HepG2 (cell line): ENCODE measurements around the gene MBD3L3. TPM values are rescaled to one million over a fixed set of nuclear protein-coding genes. Genes with fewer than 3 reads are reported as not detected.

Source experiments
- ATAC-seq: fragments of 200-7000 bp; cut with Tn5 transposase; 3 replicates; pipeline ENCODE4 v1.9.1; 2020; ENCODE audit warnings: mild to moderate bottlenecking, moderate library complexity
- BruUV-seq: library from RNA; stranded (reverse); fragments of 400-500 nt; replicated peaks from 2 replicates; lab custom pipeline; 2021; lab: Mats Ljungman, UMichigan
- CTCF ChIA-PET: fragments of 300-600 bp; formaldehyde crosslinking; extraction: SDS; loops from one replicate; lab custom pipeline; 2021; ENCODE audit warnings: low total read pairs, inconsistent platforms, low intra/inter-chr PET ratio; lab: Yijun Ruan, JAX
- POLR2A ChIA-PET: fragments of 350-600 bp; sonication (Branson Sonifier 250); formaldehyde crosslinking; loops from one replicate; lab custom pipeline; 2020; ENCODE audit warnings: antibody characterized with exemption, inconsistent platforms; lab: Yijun Ruan, JAX
- DNase-seq: peaks from one replicate; pipeline ENCODE4 v3.0.0-alpha.2; 2015; ENCODE audit warnings: low spot score
- FAIRE-seq: peaks from 3 replicates; lab custom pipeline; 2011; peaks lifted over from hg19 to GRCh38; lab: Jason Lieb, UNC
- H2AFZ ChIP-seq: one replicate; pipeline ENCODE4 v1.6.1; 2011; ENCODE audit warnings: low read length, inconsistent platforms
- H3K27ac ChIP-seq: fragments of 300-600 bp; 3 replicates; pipeline ENCODE4 v1.8.0; 2011; ENCODE audit warnings: mixed run types, mild to moderate bottlenecking, mixed read lengths, low read length, inconsistent platforms; ENCODE audit not compliant: insufficient read depth; ENCODE audit errors: extremely low read length
- H3K27me3 ChIP-seq, 2 experiments: fragments of 200-600 bp in 1 of 2; 2 replicates in 1 of 2; 3 replicates in 1 of 2; pipeline versions ENCODE4 v1.6.0 to v1.8.0; 2011; ENCODE audit warnings: low read length in 2 of 2, mild to moderate bottlenecking in 2 of 2, moderate library complexity in 2 of 2, inconsistent platforms in 1 of 2; ENCODE audit not compliant: insufficient read depth in 2 of 2, control insufficient read depth in 1 of 2
- H3K36me3 ChIP-seq, 2 experiments: fragments of 200-600 bp in 1 of 2; replicated peaks in 1 of 2; 2 replicates in 1 of 2; 3 replicates in 1 of 2; pipeline versions ENCODE4 v1.5.1 to v1.8.0; 2011; ENCODE audit warnings: low read length in 2 of 2, inconsistent platforms in 1 of 2; ENCODE audit not compliant: insufficient read depth in 2 of 2, control insufficient read depth in 1 of 2
- H3K4me1 ChIP-seq: 2 replicates; pipeline ENCODE4 v1.5.1; 2012; ENCODE audit warnings: low read length, inconsistent platforms; ENCODE audit not compliant: insufficient read depth
- H3K4me2 ChIP-seq: 2 replicates; pipeline ENCODE4 v1.6.0; 2011; ENCODE audit warnings: low read depth, low read length, inconsistent platforms
- H3K4me3 ChIP-seq, 3 experiments: fragments of 200-600 bp in 1 of 3; sonication (generic), shearing (Covaris generic) in 1 of 3; replicated peaks in 1 of 3; 2 replicates each; pipeline ENCODE4 v1.5.1; 2011 to 2016; ENCODE audit warnings: low read length in 3 of 3, inconsistent platforms in 2 of 3, low read depth in 2 of 3, mild to moderate bottlenecking in 2 of 3, control low read depth in 1 of 3, mixed read lengths in 1 of 3; ENCODE audit not compliant: insufficient read depth in 1 of 3
- H3K79me2 ChIP-seq: one replicate; pipeline ENCODE4 v1.6.1; 2011; ENCODE audit warnings: low read length, inconsistent platforms; ENCODE audit not compliant: insufficient read depth
- H3K9ac ChIP-seq: 2 replicates; pipeline ENCODE4 v1.6.0; 2011; ENCODE audit warnings: mild to moderate bottlenecking, low read depth, low read length, inconsistent platforms; ENCODE audit not compliant: insufficient read depth
- H3K9me3 ChIP-seq: 2 replicates; pipeline ENCODE4 v1.5.1; 2012; ENCODE audit warnings: mild to moderate bottlenecking, low read length
- H4K20me1 ChIP-seq: 2 replicates; pipeline ENCODE4 v1.6.0; 2011; ENCODE audit warnings: inconsistent platforms, mild to moderate bottlenecking, low read length, moderate library complexity; ENCODE audit not compliant: insufficient read depth
- ELF3 ChIP-seq: IDR thresholded peaks from 2 replicates; pipeline ENCODE4 v1.6.1; 2016; ENCODE audit warnings: missing genetic modification reagents, missing compliant biosample characterization
- KMT2A ChIP-seq: sonication (generic); formaldehyde crosslinking; IDR thresholded peaks from 2 replicates; pipeline ENCODE4 v1.4.0; 2020; ENCODE audit warnings: missing genetic modification reagents
- PAF1 ChIP-seq: IDR thresholded peaks from 2 replicates; pipeline ENCODE4 v1.6.1; 2016; ENCODE audit warnings: missing genetic modification reagents, missing compliant biosample characterization
- ZBTB3 ChIP-seq: sonication (generic); formaldehyde crosslinking; IDR thresholded peaks from 2 replicates; pipeline ENCODE4 v1.4.0; 2020; ENCODE audit warnings: low read depth, mild to moderate bottlenecking, moderate library complexity, missing genetic modification reagents, borderline replicate concordance
- ZNF317 ChIP-seq: sonication (generic); formaldehyde crosslinking; IDR thresholded peaks from 2 replicates; pipeline ENCODE4 v1.5.0; 2020; ENCODE audit warnings: mild to moderate bottlenecking, missing genetic modification reagents
- ZNF781 ChIP-seq: sonication (generic); formaldehyde crosslinking; IDR thresholded peaks from 2 replicates; pipeline ENCODE4 v1.5.1; 2020; ENCODE audit warnings: borderline replicate concordance, mild to moderate bottlenecking, missing genetic modification reagents; ENCODE audit errors: not compliant biosample characterization
- WGBS: methylation state at CpG from one replicate; pipeline ENCODE4 v1.1.6; 2017; ENCODE audit warnings: low lambda C conversion rate; 5-methylcytosine and 5-hydroxymethylcytosine counted together
- in situ Hi-C: cut with HindIII; loops from 2 replicates; pipeline ENCODE4 v1.10.0; 2017; ENCODE audit warnings: low pct_unique_long_range_greater_than_20kb; ENCODE audit not compliant: extremely low pct_ligation_motif_present
- intact Hi-C: fragments of 100-400 bp; cut with micrococcal nuclease; formaldehyde crosslinking; loops from one replicate; pipeline ENCODE4 v1.10.0; 2022; ENCODE audit not compliant: unreplicated experiment
- polyA plus RNA-seq, 8 experiments: library from polyadenylated mRNA; depleted of rRNA in 3 of 8; stranded (reverse) in 7 of 8; unstranded in 1 of 8; fragments of >200 nt; fragmentation: Illumina TruSeq in 4 of 8; extraction: Trizol in 4 of 8; gene quantifications; 2 replicates each; pipeline versions ENCODE4 v1.2.1 to v1.2.3, GENCODE V29; 2011 to 2016; ENCODE audit warnings: low read depth in 4 of 8, missing spikeins in 1 of 8, mixed read lengths in 1 of 8; ENCODE audit not compliant: insufficient read depth in 1 of 8
- total RNA-seq, 5 experiments: library from RNA; depleted of rRNA; stranded (reverse); fragments of >200 nt; fragmentation: Illumina TruSeq; extraction: Trizol; gene quantifications; 2 replicates each; pipeline ENCODE4 v1.2.3, GENCODE V29; 2016; ENCODE audit warnings: low read depth in 1 of 5
- TF ChIP-seq, protein P1 (sequence below): sonication (generic); formaldehyde crosslinking; IDR thresholded peaks from 2 replicates; pipeline ENCODE4 v1.4.0; 2020; ENCODE audit warnings: mild to moderate bottlenecking, missing genetic modification reagents
- TF ChIP-seq, protein P2 (sequence below): sonication (generic); formaldehyde crosslinking; IDR thresholded peaks from 2 replicates; pipeline ENCODE4 v1.4.0; 2020; ENCODE audit warnings: missing genetic modification reagents
- TF ChIP-seq, protein P3 (sequence below): sonication (generic); formaldehyde crosslinking; IDR thresholded peaks from 2 replicates; pipeline ENCODE4 v1.4.0; 2020; ENCODE audit warnings: low read depth, mild to moderate bottlenecking, missing genetic modification reagents

The MBD3L3 gene
- total and polyA plus RNA-seq, 2 of the 13 experiments (the other 11 are each of a cell fraction or from before 2014, with no cell fraction given) = not detected

DNA sequence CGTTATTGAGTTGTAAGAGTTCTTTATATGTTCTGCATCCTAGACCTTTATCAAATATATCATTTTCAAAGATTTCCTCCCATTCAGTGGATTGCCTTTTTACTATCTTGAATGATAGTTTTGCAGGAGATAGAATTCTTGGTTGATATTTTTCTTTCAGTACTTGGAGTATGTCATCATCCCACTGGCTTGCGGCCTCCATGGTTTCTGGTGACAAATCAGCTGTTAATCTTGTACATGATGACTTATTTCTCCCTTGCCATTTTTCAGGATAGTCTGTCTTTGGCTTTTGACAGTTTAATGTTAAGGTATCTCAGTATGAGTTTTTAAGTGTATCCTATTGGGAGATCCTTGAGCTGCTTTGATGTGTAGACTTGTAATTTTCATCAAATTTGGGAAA, 19.5 kb upstream of the MBD3L3 start:
- Histone ChIP-seq H3K9ac (no peak overlapping the region), H3K36me3 (peaks cover 29 to 82% of the 10 kb centered on the region in 2 experiments), H2AFZ (no peak overlapping the region), H3K79me2 (no peaks in the 10 kb centered on the region), H3K9me3 (peaks cover 53% of the 10 kb centered on the region), H3K27me3 (no peaks in the 10 kb centered on the region), H3K4me2 (no peak overlapping the region), H4K20me1 (no peaks in the 10 kb centered on the region), H3K4me3 (no peak overlapping the region), H3K27ac (no peak overlapping the region), H3K4me1 (no peaks in the 10 kb centered on the region)
- intact Hi-C loops (no loop called here), in situ Hi-C loops (no loop called here)
- ChIA-PET POLR2A (interaction anchor here (0.5 kb wide), 1 partner anchor 17 kb away, joined by 3 read pairs; no protein-coding TSS in a partner anchor), CTCF (no interaction called here)
- DNase-seq = no peak
- no TSS peak for BruUV-seq
- no peak for ATAC-seq
- 98% methylated on average over 2 of the region's 2 CpGs for WGBS
- TF ChIP-seq PAF1 = no peak
- TF ChIP-seq ELF3 = no peak
- TF ChIP-seq, protein P1, sequence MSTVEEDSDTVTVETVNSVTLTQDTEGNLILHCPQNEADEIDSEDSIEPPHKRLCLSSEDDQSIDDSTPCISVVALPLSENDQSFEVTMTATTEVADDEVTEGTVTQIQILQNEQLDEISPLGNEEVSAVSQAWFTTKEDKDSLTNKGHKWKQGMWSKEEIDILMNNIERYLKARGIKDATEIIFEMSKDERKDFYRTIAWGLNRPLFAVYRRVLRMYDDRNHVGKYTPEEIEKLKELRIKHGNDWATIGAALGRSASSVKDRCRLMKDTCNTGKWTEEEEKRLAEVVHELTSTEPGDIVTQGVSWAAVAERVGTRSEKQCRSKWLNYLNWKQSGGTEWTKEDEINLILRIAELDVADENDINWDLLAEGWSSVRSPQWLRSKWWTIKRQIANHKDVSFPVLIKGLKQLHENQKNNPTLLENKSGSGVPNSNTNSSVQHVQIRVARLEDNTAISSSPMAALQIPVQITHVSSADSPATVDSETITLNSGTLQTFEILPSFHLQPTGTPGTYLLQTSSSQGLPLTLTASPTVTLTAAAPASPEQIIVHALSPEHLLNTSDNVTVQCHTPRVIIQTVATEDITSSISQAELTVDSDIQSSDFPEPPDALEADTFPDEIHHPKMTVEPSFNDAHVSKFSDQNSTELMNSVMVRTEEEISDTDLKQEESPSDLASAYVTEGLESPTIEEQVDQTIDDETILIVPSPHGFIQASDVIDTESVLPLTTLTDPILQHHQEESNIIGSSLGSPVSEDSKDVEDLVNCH = no peak
- TF ChIP-seq KMT2A = no peak
- TF ChIP-seq ZNF317 = peak; percentile 99
- TF ChIP-seq, protein P2, sequence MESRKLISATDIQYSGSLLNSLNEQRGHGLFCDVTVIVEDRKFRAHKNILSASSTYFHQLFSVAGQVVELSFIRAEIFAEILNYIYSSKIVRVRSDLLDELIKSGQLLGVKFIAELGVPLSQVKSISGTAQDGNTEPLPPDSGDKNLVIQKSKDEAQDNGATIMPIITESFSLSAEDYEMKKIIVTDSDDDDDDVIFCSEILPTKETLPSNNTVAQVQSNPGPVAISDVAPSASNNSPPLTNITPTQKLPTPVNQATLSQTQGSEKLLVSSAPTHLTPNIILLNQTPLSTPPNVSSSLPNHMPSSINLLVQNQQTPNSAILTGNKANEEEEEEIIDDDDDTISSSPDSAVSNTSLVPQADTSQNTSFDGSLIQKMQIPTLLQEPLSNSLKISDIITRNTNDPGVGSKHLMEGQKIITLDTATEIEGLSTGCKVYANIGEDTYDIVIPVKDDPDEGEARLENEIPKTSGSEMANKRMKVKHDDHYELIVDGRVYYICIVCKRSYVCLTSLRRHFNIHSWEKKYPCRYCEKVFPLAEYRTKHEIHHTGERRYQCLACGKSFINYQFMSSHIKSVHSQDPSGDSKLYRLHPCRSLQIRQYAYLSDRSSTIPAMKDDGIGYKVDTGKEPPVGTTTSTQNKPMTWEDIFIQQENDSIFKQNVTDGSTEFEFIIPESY (CRISPR knock-in tag) = peak; percentile 89
- no peak for TF ChIP-seq ZNF781 (CRISPR knock-in tag)
- TF ChIP-seq, protein P3, sequence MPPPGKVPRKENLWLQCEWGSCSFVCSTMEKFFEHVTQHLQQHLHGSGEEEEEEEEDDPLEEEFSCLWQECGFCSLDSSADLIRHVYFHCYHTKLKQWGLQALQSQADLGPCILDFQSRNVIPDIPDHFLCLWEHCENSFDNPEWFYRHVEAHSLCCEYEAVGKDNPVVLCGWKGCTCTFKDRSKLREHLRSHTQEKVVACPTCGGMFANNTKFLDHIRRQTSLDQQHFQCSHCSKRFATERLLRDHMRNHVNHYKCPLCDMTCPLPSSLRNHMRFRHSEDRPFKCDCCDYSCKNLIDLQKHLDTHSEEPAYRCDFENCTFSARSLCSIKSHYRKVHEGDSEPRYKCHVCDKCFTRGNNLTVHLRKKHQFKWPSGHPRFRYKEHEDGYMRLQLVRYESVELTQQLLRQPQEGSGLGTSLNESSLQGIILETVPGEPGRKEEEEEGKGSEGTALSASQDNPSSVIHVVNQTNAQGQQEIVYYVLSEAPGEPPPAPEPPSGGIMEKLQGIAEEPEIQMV (CRISPR knock-in tag) = no peak
- TF ChIP-seq ZBTB3 (CRISPR knock-in tag) = no peak
- FAIRE-seq = no peak
